GM19035 (cell line): ENCODE data around the gene PRDM5.

Source experiments
- ATAC-seq: cut with Tn5 transposase; IDR thresholded peaks from one replicate; pipeline ENCODE4 v1.9.1; 2021; ENCODE audit not compliant: unreplicated experiment

The PRDM5 gene

GRCh38 chr4:120718979-120719566, 203.5 kb downstream of the PRDM5 start:
- ATAC-seq: peak; percentile 77

GRCh38 chr4:120716346-120716745, 206.2 kb downstream of the PRDM5 start:
- ATAC-seq: no peak

GRCh38 chr4:120714417-120715010, 208.0 kb downstream of the PRDM5 start:
- ATAC-seq: no peak

DNA sequence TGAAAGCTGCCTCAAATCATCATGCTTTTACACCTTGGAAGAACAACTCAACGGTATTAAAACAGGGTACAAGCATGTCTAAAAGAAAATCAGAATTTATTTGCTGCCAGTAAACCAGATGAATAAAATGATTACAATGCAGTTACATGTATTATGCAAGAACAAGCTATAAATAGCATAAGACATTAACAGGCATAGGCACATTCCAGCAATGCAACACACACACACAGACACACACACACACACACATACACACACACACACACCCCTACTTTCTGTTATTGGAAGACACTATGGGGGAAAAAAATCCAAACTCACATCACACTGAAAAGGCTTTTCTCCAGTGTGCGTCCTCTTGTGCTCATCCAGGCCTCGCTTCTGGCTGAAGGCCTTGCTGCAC, 212.5 kb downstream of the PRDM5 start:
- ATAC-seq: no peak

GRCh38 chr4:120704538-120704937, 218.0 kb downstream of the PRDM5 start:
- no peak for ATAC-seq

DNA sequence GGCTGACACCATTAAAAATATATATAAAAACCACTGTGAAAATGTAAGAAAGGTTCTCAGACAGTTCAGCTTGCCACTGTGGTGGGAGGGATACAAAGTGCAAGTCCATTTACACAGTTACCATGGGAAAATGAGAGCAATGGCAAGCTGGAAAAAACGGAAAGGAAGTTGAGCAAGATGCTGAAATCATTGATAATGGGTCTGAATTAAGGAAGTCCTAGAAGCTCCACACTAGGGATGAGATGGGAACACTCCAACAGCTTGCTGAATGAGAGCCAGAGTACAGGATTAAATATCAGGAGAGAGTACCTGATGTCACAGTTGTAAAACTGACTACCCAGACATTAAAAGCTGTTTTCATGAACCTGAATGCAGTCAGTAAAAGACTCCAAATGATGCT, 218.6 kb downstream of the PRDM5 start:
- ATAC-seq: no peak

DNA sequence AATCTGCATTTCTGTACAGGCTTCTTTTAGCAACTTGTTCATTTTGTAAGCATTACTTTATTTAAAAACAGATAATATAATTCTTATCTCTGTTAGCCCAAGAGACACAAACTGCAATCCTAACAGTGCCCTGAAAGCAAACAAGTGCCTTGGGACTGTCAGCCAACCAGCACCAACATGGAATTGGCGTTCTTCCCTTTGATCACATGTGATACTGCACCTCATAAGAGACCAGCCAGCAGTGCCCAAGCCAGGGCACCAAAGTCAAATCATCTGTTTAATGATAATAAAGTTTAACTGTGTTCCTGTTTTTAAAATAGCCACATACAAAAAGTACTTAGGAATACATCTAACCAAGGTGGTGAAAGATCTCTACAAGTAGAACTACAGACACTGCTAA, 223.2 kb downstream of the PRDM5 start:
- ATAC-seq: no peak

- ATAC-seq: no peak
These were observed 227.6 kb downstream of the PRDM5 start for GRCh38 chr4:120694973-120695372.

DNA sequence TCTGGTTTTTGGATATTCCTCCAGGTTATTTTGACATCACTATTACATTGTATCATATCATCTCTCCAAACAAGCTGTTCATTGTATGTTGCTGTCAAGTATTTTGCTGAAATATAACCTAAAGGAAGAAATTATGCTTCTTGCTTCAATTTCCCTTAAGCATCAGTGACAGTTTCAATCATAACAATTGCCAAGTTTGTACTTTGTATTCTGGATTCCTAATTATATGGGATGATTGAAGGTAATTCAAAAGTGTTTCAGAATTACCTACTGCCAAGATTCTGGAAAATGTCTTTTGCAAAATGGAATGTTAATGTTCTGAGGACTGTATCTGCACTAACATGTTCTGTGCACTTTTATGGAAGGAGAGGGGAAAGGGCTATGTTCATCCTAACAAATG, 228.7 kb downstream of the PRDM5 start:
- ATAC-seq: no peak

DNA sequence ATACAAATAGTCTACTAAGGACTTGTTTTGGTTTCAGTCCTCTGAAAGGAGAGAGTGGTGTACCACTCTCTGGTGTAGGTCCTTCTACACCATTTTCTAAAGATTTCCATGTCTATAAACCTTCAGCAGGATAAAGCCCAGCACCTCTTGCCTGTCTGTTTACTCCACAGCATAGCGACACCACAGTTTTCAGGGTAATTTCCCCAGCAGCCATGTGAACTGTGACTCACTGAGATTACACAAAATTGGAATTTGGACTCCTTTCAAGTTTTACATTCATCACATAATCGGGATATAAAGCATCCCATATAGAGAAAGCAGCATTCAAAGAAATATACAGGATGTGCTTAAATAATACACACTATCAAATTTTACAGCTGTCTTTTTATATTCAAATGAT, 229.6 kb downstream of the PRDM5 start:
- ATAC-seq: no peak

DNA sequence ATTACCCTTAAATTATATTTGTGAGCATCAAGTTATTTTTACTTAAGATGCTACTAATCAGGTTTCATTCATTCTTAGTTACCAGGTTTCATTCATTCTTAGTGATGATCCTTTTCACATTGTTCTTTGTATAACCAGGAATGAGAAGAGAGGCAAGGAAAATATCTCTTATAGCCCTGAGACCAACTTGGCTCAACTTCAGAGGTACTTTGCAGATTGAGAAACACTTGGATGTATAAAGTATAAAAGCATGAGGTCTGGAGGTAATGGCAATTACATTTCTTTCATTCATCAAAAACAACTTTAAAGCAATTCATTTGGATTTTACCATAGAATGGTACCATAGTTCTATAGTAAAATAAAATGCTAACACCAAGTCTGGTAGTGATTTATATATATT, 231.0 kb downstream of the PRDM5 start:
- no peak for ATAC-seq

DNA sequence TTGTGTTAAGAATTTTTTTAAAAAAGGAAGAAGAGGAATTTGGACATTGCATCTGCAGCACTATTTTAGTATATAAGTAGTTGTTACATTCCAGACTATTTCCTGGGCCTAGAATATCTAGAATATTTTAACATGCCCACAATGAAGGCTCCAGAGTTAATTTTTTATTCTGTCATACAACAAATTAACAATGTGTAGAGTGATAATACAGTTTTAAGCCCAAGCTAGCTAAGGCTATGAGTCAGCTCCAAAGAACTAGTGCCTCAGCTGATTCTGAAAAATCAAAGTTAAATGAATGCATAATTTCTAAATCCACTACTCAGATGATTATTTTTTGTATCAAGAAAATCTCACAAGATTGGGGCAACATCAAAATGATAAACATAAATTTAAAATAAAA, 231.4 kb downstream of the PRDM5 start:
- ATAC-seq: no peak

GRCh38 chr4:120688791-120689190, 233.7 kb downstream of the PRDM5 start:
- no peak for ATAC-seq

GRCh38 chr4:120685756-120686278, 236.7 kb downstream of the PRDM5 start:
- ATAC-seq: no peak

DNA sequence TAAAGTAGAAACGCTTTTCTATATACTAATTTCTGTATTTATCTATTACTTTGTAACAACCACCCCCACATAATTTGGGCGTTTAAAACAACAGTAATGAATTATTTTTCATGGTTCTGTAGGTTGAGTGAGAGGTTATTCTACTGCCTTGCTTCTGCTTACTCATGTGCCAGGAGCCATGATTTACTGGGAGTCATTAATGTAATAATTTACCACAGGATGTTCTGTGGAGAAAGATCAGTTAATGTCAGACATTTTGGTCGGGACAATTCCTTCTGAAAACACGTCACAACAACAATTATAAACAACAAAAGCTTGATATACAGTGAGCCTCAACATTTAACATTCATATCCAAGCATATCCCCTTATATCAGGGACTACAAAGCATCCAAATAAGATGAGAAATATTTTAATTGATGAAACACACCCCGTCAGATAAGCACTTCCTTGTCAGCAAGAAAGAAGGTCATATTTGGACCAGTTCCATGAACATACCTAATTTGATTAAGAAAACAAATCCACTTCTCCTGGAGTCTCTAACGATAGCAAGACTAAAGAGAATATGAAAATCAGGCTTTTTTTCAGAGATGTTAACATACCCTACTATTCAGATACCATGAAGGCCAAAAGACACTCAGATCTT, 238.5 kb downstream of the PRDM5 start:
- no peak for ATAC-seq

- no peak for ATAC-seq
These were observed 239.5 kb downstream of the PRDM5 start for GRCh38 chr4:120682981-120683380.

DNA sequence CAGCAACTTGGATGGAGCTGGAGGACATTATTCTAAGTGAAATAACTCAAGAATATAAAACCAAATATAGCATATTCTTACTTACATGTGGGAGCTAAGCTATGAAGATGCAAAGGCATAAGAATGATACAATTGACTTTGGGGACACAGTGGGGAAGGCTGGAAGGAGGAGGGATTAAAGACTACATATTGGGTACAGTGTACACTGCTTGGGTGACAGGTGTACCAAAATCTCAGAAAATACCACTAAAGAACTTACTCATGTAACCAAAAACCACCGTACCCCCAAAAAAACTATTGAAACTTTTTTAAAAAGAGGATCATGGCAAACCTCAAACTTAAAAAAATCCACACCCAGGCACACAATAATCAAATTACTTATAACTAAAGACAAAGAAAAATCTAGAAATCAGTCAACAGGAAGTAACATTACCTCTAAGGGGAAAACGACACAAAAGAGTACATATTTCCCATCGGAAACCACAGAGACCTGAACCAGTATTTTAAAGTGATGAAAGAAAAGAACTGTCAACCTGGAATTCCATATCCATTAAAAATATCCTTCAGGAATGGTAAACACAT, 241.8 kb downstream of the PRDM5 start:
- no peak for ATAC-seq

DNA sequence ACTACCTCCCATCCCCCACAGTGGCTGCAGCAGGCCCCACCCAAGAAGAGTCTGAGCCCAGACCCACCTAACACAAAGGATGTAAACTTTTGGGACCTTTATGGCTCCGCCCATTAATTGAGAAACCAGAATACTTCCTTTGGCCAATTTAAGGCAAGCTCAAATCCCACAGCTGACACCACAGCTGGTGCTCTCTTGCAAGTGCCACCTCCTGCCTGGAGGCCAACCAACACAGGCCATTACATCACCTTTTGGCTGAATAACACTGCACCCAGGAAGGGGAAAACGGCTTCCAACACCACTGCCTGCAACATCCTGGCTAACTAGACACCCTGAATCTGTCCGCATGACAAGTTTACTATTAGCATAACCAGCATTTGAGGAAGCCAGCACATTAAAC, 248.8 kb downstream of the PRDM5 start:
- ATAC-seq: no peak

DNA sequence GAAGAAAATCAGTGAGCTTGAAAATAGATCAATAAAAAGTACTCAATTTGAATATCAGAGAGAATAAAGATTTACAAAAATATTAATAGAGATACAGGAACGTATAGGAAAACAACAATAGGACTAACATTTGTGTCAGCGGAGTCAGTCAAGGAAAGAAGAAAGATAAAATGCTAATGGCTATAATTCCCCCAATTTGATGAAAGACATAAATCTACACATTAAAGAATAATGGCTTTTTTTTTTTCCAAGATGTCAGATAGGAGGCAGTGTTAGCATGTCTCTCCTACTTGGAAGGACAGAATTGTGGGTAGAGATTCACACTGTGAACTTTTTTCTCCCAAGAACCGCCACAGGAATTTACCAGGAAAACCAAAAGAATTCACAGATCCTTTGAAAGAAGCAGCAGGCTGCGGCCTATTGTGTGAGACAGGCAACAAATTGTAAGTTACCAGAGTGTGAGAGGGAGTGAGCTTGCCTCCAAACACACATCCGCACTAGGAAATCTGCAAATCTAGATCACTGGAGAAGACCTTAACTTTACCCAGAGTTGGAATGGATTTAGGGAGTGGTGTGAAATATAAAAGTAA, 249.9 kb downstream of the PRDM5 start:
- ATAC-seq: no peak

- ATAC-seq: no peak
These were observed 250.4 kb downstream of the PRDM5 start for GRCh38 chr4:120672076-120672475.

DNA sequence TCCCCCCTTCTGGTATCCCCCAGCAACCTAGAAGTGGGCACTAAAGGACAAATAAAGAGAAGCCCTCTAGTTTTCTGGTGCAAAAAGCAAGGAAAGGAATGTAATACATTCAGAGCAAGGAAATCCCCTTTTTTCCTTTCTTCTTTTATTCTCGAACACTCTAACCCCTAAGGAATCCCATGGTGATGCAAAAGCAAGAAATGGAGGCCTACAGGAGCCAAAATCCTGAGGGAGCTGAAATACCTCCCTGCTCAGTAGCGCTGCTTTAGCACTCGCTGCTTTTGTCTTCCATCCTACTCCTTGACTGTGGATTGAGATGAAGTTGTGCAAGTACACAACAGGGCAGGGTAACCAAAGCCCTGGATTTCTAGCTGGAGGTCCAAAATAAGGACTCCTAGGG, 251.0 kb downstream of the PRDM5 start:
- ATAC-seq: no peak

DNA sequence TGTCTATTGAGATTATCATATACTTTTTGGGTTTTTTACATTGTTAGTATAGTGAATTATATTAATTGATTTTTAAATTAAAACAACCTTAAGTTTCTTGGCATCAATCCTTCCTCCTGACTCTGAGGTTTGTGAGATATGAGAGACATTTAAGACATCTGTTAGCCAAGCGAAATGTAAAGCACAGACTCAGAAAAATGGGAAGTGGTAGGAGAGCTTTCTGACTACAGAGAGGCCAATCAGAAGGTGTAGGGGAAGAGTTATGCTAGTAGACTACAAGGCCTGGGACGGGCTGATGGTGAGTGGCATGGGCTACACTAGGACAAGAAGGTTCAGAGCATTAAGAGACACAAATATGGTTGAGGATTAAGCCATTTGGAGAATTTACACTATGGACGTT, 255.4 kb downstream of the PRDM5 start:
- ATAC-seq: no peak
